HUDEP-2 (cell line): ENCODE results near the gene SPINK9.

ENCODE experiments used
- DNase-seq, 76 experiments: peaks; one replicate each; lab custom pipeline; 2025; ENCODE audit not compliant: unreplicated experiment in 76 of 76; lab: John Stamatoyannopoulos, UW

The SPINK9 gene

GRCh38 chr5:148353634-148354033, 18.3 kb downstream of the SPINK9 start:
- no peak for DNase-seq

GRCh38 chr5:148364343-148364742, 29.0 kb downstream of the SPINK9 start:
- no peak for DNase-seq

- no peak for DNase-seq
These were observed 32.9 kb downstream of the SPINK9 start for GRCh38 chr5:148368299-148368698.

GRCh38 chr5:148372166-148372725, 36.9 kb downstream of the SPINK9 start:
- no peak for DNase-seq

- no peak for DNase-seq
These were observed 37.5 kb downstream of the SPINK9 start for GRCh38 chr5:148372893-148373292.

GRCh38 chr5:148374690-148375360, 39.5 kb downstream of the SPINK9 start:
- DNase-seq = peak in 34 of 76 experiments; percentile 0 to 58 (median 16)

- DNase-seq = no peak
These were observed 40.8 kb downstream of the SPINK9 start for GRCh38 chr5:148376198-148376597.

- no peak for DNase-seq
These were observed 43.3 kb downstream of the SPINK9 start for GRCh38 chr5:148378670-148379069.

- DNase-seq = no peak
These were observed 44.0 kb downstream of the SPINK9 start for GRCh38 chr5:148379340-148379739.

- no peak for DNase-seq
These were observed 46.5 kb downstream of the SPINK9 start for GRCh38 chr5:148381906-148382305.

- DNase-seq = no peak
These were observed 47.6 kb downstream of the SPINK9 start for GRCh38 chr5:148382961-148383360.

- DNase-seq = peak; percentile 29 to 96 (median 90)
These were observed 48.4 kb downstream of the SPINK9 start, which contains the start of gene FBXO38 for GRCh38 chr5:148383564-148384379. Gene FBXO38 (plus strand): TSS chr5:148383958. CDS start chr5:148394777, 10,819 bp downstream.

GRCh38 chr5:148384380-148384737, 49.0 kb downstream of the SPINK9 start:
- DNase-seq = peak in 1 of 76 experiments; percentile 9

GRCh38 chr5:148385094-148385493, 49.7 kb downstream of the SPINK9 start:
- DNase-seq = no peak

- DNase-seq = no peak
These were observed 50.7 kb downstream of the SPINK9 start for GRCh38 chr5:148386041-148386440.

- DNase-seq = no peak
These were observed 52.0 kb downstream of the SPINK9 start for GRCh38 chr5:148387325-148387724.

GRCh38 chr5:148388696-148389095, 53.3 kb downstream of the SPINK9 start:
- DNase-seq = no peak
